Neuron (in vitro differentiated cells): Measurements from ENCODE around the gene EN2.
A peak's percentile ranks its signal among the peaks of the same experiment; 100 is the strongest.

Experiments
- H2AFZ ChIP-seq: one replicate; pipeline ENCODE4 v1.6.1; 2013; ENCODE audit warnings: low read depth, mild to moderate bottlenecking, inconsistent platforms, low read length, moderate library complexity
- H3K27me3 ChIP-seq: one replicate; pipeline ENCODE4 v1.6.1; 2013; ENCODE audit warnings: low read length; ENCODE audit not compliant: insufficient read depth
- H3K36me3 ChIP-seq: one replicate; pipeline ENCODE4 v1.6.1; 2013; ENCODE audit warnings: low read length; ENCODE audit not compliant: insufficient read depth
- H3K4me1 ChIP-seq: one replicate; pipeline ENCODE4 v1.6.1; 2013; ENCODE audit warnings: low read length; ENCODE audit not compliant: insufficient read depth
- H3K4me3 ChIP-seq: 2 replicates; pipeline ENCODE4 v1.5.1; 2013; ENCODE audit warnings: mild to moderate bottlenecking, low read length, moderate library complexity
- H3K9me3 ChIP-seq: one replicate; pipeline ENCODE4 v1.6.1; 2013; ENCODE audit warnings: low read length

The EN2 gene

DNA sequence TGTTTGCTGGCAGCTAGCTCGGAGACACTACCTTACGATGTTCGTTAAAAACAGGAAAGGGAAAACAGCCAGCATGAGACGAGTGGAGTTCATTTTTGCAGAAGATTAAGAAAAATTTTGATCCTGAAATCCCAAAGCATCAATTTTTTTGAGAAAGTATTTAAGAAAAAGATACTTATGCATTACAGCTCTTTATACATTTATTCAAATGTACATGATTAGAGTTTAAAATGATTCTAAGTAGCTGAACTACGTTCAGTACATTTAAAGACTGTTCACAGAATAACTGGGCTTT, 53.7 kb downstream of the EN2 start:
- Histone ChIP-seq H3K27me3 (peaks cover 4% of the 10 kb centered on the region), H3K36me3 (no peaks in the 10 kb centered on the region), H3K9me3 (no peaks in the 10 kb centered on the region), H3K4me3 (peak overlapping the region; percentile 56), H2AFZ (no peak overlapping the region), H3K4me1 (peaks cover 47% of the 10 kb centered on the region)

GRCh38 chr7:155512246-155512887, 54.4 kb downstream of the EN2 start:
- Histone ChIP-seq H3K9me3 (no peaks in the 10 kb centered on the region), H3K4me3 (peak overlapping the region; percentile 56), H3K4me1 (peaks cover 41% of the 10 kb centered on the region), H3K36me3 (no peaks in the 10 kb centered on the region), H3K27me3 (peaks cover 4% of the 10 kb centered on the region), H2AFZ (no peak overlapping the region)

DNA sequence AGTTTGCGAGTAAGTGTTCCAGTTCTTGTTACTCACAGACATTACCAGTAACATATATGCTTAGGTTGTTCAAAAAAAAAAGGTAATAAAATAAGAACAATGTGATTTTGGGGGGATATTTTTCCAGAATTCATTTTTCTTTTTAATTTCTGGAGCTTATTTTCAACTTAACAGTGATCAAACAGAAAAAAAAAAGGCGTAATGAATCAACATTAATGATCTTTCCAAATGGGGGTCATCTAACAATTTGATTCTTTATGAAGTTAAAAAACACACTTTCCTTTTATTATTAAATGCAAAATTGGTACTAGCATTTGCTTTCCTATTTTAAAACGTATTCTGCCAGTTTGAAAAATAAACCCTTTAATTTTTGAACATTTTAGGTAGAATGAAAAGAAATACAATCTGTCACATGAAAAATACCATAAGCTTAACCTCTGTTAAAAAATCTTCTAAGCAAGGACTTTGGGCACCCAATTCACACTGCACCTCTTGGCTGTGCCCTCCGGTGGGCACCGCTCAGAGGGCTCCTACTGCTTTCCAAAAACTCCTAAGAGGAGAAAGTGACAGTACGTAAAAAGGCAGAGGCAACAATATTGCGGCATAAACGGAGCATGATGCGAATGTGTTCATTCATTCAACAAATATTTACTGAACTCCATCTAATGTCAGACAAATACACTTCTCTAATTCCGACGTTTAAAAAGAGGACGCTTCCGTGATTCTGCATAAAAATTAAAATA, 55.8 kb downstream of the EN2 start:
- H3K36me3 ChIP-seq, result no peaks in the 10 kb centered on the region
- H3K4me1 ChIP-seq, result peaks cover 30% of the 10 kb centered on the region
- no peak overlapping the region for H3K4me3 ChIP-seq
- H3K27me3 ChIP-seq, result no peaks in the 10 kb centered on the region
- H2AFZ ChIP-seq, result no peak overlapping the region
- no peaks in the 10 kb centered on the region for H3K9me3 ChIP-seq

DNA sequence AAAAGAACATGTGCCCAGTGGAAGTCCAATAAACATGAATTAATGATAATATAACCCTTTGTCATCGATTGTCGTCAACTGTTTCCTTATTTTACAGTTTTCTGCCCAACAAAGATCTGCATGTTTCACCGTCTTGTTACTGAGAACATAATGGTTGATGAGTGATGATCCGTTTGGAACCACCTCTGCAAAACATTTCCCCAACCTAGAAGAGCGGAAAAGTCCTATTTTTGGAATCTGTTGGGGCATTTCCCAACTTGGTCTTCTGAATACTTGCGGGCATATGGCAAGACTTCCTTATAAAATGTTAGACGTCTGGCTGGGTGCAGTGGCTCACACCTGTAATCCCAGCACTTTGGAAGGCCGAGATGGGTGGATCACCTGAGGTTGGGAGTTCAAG, 56.4 kb downstream of the EN2 start:
- no peak overlapping the region for H3K4me3 ChIP-seq
- no peaks in the 10 kb centered on the region for H3K36me3 ChIP-seq
- no peaks in the 10 kb centered on the region for H3K27me3 ChIP-seq
- H2AFZ ChIP-seq, result no peak overlapping the region
- H3K4me1 ChIP-seq, result peaks cover 24% of the 10 kb centered on the region
- no peaks in the 10 kb centered on the region for H3K9me3 ChIP-seq
